Kidney (tissue), 14 donors: ENCODE data around the gene PRTG. TPM values are rescaled to one million over a fixed set of nuclear protein-coding genes. Genes with fewer than 3 reads are reported as not detected.

ENCODE experiments used
- DNase-seq, 5 donors: peaks; one replicate each; pipeline ENCODE4 v3.0.0-alpha.2; 2013 to 2020
- FAIRE-seq: peaks from 2 replicates; lab custom pipeline; 2012; peaks lifted over from hg19 to GRCh38; lab: Jason Lieb, UNC
- H3K27ac ChIP-seq, 2 donors: one replicate each; pipeline ENCODE4 v1.7.0; 2013; ENCODE audit warnings: low read depth in 2 of 2, low read length in 2 of 2, inconsistent platforms in 1 of 2
- H3K27me3 ChIP-seq: one replicate; pipeline ENCODE4 v1.7.1; 2013; ENCODE audit warnings: low read length, inconsistent platforms; ENCODE audit not compliant: control insufficient read depth, insufficient read depth
- H3K36me3 ChIP-seq, 3 donors: one replicate each; pipeline versions ENCODE4 v1.7.0 to v1.7.1; 2013; ENCODE audit warnings: low read length in 3 of 3, control low read depth in 1 of 3, inconsistent platforms in 1 of 3; ENCODE audit not compliant: insufficient read depth in 3 of 3, control insufficient read depth in 2 of 3
- H3K4me1 ChIP-seq, 3 donors: one replicate each; pipeline versions ENCODE4 v1.7.0 to v1.7.1; 2013; ENCODE audit warnings: low read length in 3 of 3, inconsistent platforms in 1 of 3, low read depth in 1 of 3; ENCODE audit not compliant: control insufficient read depth in 2 of 3, insufficient read depth in 2 of 3
- H3K4me3 ChIP-seq, 3 donors: one replicate each; pipeline versions ENCODE4 v1.7.0 to v1.8.1; 2013; ENCODE audit warnings: low read length in 3 of 3, control low read depth in 1 of 3, inconsistent platforms in 1 of 3
- H3K9ac ChIP-seq, 3 donors: one replicate each; pipeline versions ENCODE4 v1.7.0 to v1.7.1; 2013; ENCODE audit warnings: low read length in 3 of 3, control low read depth in 1 of 3, inconsistent platforms in 1 of 3
- H3K9me3 ChIP-seq, 3 donors: one replicate each; pipeline versions ENCODE4 v1.7.0 to v1.7.1; 2013; ENCODE audit warnings: low read length in 3 of 3, control low read depth in 1 of 3, inconsistent platforms in 1 of 3; ENCODE audit not compliant: control insufficient read depth in 2 of 3, insufficient read depth in 1 of 3
- intact Hi-C: fragments of 100-400 bp; cut with DNase I; formaldehyde crosslinking; loops from one replicate; pipeline ENCODE4 v1.11.1; 2022
- polyA plus RNA-seq: library from polyadenylated mRNA; stranded (reverse); fragments of 350-450 nt; fragmentation: Illumina TruSeq; extraction: RNeasy Lipid Tissue Mini Kit (QIAGEN cat#74804); gene quantifications from one replicate; pipeline ENCODE4 v1.2.3, GENCODE V29; 2014; ENCODE audit warnings: low read depth, low replicate concordance; ENCODE audit not compliant: insufficient read depth
- total RNA-seq: library from RNA; stranded (reverse); fragmentation: NEBNext Ultra II Directional; extraction: Animal tissue kit (Norgen Biotek cat#: 25700); gene quantifications from one replicate; pipeline ENCODE4 v1.2.1, GENCODE V29; 2021
- TF ChIP-seq, protein P1 (sequence below): IDR thresholded peaks from 3 replicates; pipeline ENCODE4 v1.5.1; 2012; ENCODE audit warnings: mild to moderate bottlenecking, moderate library complexity, borderline replicate concordance; ENCODE audit not compliant: insufficient read depth; ENCODE audit errors: extremely low read depth
- donor health status: control.
- donor health status: control.
- donor health status: control.
- donor health status: control.
- donor health status: control.
- donor health status: DM: yes; HTN: yes; CAD: no.
- donor health status: Normal renal cell carcinoma (clear cell type).

Gene PRTG
- total and polyA plus RNA-seq, 2 donors from 2014 or later, result 0.84 to 6.4 TPM

DNA sequence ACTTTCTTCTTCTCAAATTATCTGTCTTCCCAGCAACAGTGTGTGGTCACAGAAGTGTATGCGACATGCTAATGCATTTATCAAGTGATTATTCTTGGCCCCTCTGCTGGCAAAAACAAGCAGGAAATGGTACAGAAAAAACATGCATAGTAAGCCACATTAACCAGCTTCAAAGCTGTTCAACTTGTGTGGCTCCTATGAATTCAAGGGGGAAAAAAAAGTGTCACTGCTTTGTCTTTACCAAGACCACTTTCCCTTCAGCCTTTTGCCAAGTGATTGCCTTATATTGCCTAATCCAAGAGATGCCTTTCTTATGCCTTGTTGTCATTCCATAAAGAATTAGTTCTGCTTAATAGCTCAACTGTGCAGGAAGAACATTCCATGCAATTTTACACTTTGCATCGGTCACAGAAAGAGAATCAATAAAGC, 39.1 kb downstream of the PRTG start:
- TF ChIP-seq, protein P1, sequence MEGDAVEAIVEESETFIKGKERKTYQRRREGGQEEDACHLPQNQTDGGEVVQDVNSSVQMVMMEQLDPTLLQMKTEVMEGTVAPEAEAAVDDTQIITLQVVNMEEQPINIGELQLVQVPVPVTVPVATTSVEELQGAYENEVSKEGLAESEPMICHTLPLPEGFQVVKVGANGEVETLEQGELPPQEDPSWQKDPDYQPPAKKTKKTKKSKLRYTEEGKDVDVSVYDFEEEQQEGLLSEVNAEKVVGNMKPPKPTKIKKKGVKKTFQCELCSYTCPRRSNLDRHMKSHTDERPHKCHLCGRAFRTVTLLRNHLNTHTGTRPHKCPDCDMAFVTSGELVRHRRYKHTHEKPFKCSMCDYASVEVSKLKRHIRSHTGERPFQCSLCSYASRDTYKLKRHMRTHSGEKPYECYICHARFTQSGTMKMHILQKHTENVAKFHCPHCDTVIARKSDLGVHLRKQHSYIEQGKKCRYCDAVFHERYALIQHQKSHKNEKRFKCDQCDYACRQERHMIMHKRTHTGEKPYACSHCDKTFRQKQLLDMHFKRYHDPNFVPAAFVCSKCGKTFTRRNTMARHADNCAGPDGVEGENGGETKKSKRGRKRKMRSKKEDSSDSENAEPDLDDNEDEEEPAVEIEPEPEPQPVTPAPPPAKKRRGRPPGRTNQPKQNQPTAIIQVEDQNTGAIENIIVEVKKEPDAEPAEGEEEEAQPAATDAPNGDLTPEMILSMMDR, result no peak
- Histone ChIP-seq H3K4me3 (no peak overlapping the region), H3K27ac (no peak overlapping the region), H3K27me3 (no peaks in the 10 kb centered on the region), H3K9me3 (no peaks in the 10 kb centered on the region), H3K4me1 (peaks cover 0 to 4% (median 0%) of the 10 kb centered on the region in 3 donors), H3K9ac (no peak overlapping the region), H3K36me3 (no peaks in the 10 kb centered on the region)
- FAIRE-seq (no peak), DNase-seq (peak in 2 of 5 donors; percentile 52 to 60)
- intact Hi-C loops, result no loop called here

DNA sequence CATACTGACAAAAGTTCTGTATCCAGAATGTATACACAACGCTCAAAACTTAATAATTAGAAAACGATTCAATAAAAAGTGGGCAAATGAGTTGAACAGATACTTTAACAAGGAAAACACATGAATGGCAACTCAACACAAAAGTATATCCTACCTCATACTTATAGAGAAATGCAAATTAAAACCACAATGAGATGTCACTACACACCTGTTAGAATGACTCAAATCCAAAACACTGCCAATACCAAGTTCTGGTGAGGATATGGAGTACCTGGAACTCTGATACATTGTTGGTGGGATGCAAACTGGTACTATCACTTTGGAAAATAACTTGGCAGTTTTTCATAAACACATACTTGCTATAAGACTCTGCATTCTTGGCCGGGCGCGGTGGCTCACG, 42.1 kb downstream of the PRTG start:
- intact Hi-C loops, result no loop called here
- H3K36me3 ChIP-seq, result no peaks in the 10 kb centered on the region
- H3K4me1 ChIP-seq, result peaks cover 0 to 4% (median 0%) of the 10 kb centered on the region in 3 donors
- TF ChIP-seq, protein P1, result no peak
- FAIRE-seq (no peak), DNase-seq (no peak)
- H3K4me3 ChIP-seq, result no peak overlapping the region
- no peak overlapping the region for H3K9ac ChIP-seq
- H3K27ac ChIP-seq, result no peak overlapping the region
- no peaks in the 10 kb centered on the region for H3K9me3 ChIP-seq
- no peaks in the 10 kb centered on the region for H3K27me3 ChIP-seq

DNA sequence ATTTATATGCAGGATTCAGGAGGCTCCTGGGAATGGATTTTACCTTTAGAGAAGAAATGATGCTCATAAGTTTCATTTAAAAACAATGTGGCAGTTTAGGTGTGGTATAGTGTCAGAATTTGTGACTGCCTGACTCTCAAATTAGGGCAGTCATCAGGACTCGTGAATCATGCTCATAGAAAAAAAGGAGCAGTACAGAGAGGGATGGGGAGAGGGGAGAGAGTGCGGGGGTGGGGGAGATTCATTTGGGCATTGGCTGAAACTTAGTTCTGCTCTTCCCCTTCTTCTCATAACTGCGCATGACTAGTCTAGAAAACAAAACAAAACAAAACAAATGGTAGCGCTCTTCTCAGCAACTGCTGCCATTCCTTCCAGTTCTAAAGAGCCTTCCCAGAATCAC, 44.3 kb downstream of the PRTG start:
- no peaks in the 10 kb centered on the region for H3K9me3 ChIP-seq
- H3K9ac ChIP-seq, result no peak overlapping the region
- no peak overlapping the region for H3K4me3 ChIP-seq
- no peak for DNase-seq
- intact Hi-C loops, result no loop called here
- H3K4me1 ChIP-seq, result peaks cover 0 to 4% (median 0%) of the 10 kb centered on the region in 3 donors
- no peak for FAIRE-seq
- no peak overlapping the region for H3K27ac ChIP-seq
- H3K36me3 ChIP-seq, result no peaks in the 10 kb centered on the region
- TF ChIP-seq, protein P1, result no peak
- no peaks in the 10 kb centered on the region for H3K27me3 ChIP-seq

DNA sequence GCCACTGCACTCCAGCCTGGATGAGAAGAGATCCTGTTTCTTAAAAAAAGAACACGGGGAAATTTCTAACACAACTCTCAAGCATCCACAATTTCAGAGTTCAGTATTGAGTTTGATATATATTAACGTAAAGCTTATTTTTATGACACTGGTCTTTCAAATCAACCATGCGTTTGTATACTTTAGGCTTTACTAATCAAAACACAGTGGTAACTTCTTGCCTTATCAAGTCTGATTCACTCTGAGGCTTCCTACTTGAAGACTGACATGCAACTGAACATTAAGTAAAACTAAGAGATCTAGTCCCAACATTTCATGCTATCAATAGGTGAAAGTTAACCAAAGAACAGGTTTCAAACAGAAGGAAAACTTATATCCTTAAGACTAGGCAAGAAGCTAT, 46.7 kb downstream of the PRTG start:
- no peak for DNase-seq
- H3K27ac ChIP-seq, result no peak overlapping the region
- no peaks in the 10 kb centered on the region for H3K27me3 ChIP-seq
- H3K36me3 ChIP-seq, result no peaks in the 10 kb centered on the region
- FAIRE-seq, result no peak
- no peaks in the 10 kb centered on the region for H3K9me3 ChIP-seq
- H3K4me3 ChIP-seq, result no peak overlapping the region
- intact Hi-C loops, result no loop called here
- H3K9ac ChIP-seq, result no peak overlapping the region
- TF ChIP-seq, protein P1, result no peak
- peaks cover 0 to 4% (median 0%) of the 10 kb centered on the region in 3 donors for H3K4me1 ChIP-seq
